Loucy (cell line): ENCODE measurements around the gene FAM210B.
"Not testable (repeated sequence)": the region's sequence is repeated elsewhere in the genome, so short reads cannot be mapped to it uniquely, and the experiment has no call there.

ENCODE experiments used
- H2AFZ ChIP-seq: fragments of 200-600 bp; sonication (generic); 2 replicates; pipeline ENCODE4 v1.6.0; 2016; ENCODE audit warnings: antibody characterized with exemption, mild to moderate bottlenecking, low read length, moderate library complexity
- H3F3A ChIP-seq: fragments of 200-600 bp; 2 replicates; pipeline ENCODE4 v1.6.0; 2016; ENCODE audit warnings: antibody characterized with exemption, low read depth, mild to moderate bottlenecking
- H3K27me3 ChIP-seq: fragments of 200-600 bp; sonication (generic); 2 replicates; pipeline ENCODE4 v1.6.1; 2014; ENCODE audit warnings: low read length, mild to moderate bottlenecking; ENCODE audit not compliant: insufficient read depth, poor library complexity, severe bottlenecking
- H3K36me3 ChIP-seq: fragments of 200-600 bp; sonication (generic); 2 replicates; pipeline ENCODE4 v1.6.1; 2016; ENCODE audit warnings: low read length; ENCODE audit not compliant: insufficient read depth
- H3K4me1 ChIP-seq: fragments of 200-600 bp; sonication (generic); 2 replicates; pipeline ENCODE4 v1.5.1; 2014; ENCODE audit warnings: low read length, mild to moderate bottlenecking; ENCODE audit not compliant: insufficient read depth, poor library complexity, severe bottlenecking
- H3K4me2 ChIP-seq: fragments of 200-600 bp; sonication (generic); 2 replicates; pipeline ENCODE4 v1.6.0; 2014; ENCODE audit warnings: antibody characterized with exemption, low read length, low read depth, mild to moderate bottlenecking; ENCODE audit not compliant: poor library complexity, severe bottlenecking
- H3K4me3 ChIP-seq: fragments of 200-600 bp; sonication (generic); 2 replicates; pipeline ENCODE4 v1.5.1; 2014; ENCODE audit warnings: low read length, mild to moderate bottlenecking, mixed read lengths; ENCODE audit not compliant: poor library complexity, severe bottlenecking
- H3K79me2 ChIP-seq: fragments of 200-600 bp; sonication (generic); 2 replicates; pipeline ENCODE4 v1.6.1; 2014; ENCODE audit warnings: low read length; ENCODE audit not compliant: insufficient read depth
- H3K9ac ChIP-seq: fragments of 200-600 bp; sonication (generic); 2 replicates; pipeline ENCODE4 v1.6.0; 2014; ENCODE audit warnings: mild to moderate bottlenecking, low read depth, low read length, moderate library complexity; ENCODE audit not compliant: poor library complexity, severe bottlenecking
- H3K9me2 ChIP-seq: fragments of 200-600 bp; sonication (generic); replicated peaks from 2 replicates; pipeline ENCODE4 v1.6.1; 2016; ENCODE audit warnings: low read depth, low read length, mixed read lengths
- H3K9me3 ChIP-seq: fragments of 200-600 bp; sonication (generic); 2 replicates; pipeline ENCODE4 v1.6.1; 2014; ENCODE audit warnings: mild to moderate bottlenecking, antibody characterized with exemption, low read length, low read depth; ENCODE audit not compliant: insufficient read depth
- H4K20me1 ChIP-seq: fragments of 200-600 bp; sonication (generic); 2 replicates; pipeline ENCODE4 v1.6.0; 2014; ENCODE audit warnings: antibody characterized with exemption, low read length, mild to moderate bottlenecking; ENCODE audit not compliant: insufficient read depth, poor library complexity, severe bottlenecking
- CTCF ChIP-seq: fragments of 200-600 bp; sonication (generic); conservative IDR thresholded peaks from 2 replicates; pipeline ENCODE4 v1.5.1; 2014; ENCODE audit warnings: mild to moderate bottlenecking, antibody characterized with exemption, low read length
- EZH2phosphoT487 ChIP-seq: fragments of 200-600 bp; IDR thresholded peaks from 2 replicates; pipeline ENCODE4 v1.6.1; 2018; ENCODE audit warnings: antibody characterized with exemption, mild to moderate bottlenecking, moderate library complexity, borderline replicate concordance

The FAM210B gene

GRCh38 chr20:56400001-56400640 is 41.3 kb downstream of the FAM210B start:
- Histone ChIP-seq H3K27me3 (no peaks in the 10 kb centered on the region), H3K79me2 (peaks cover 63% of the 10 kb centered on the region), H4K20me1 (peaks cover 41% of the 10 kb centered on the region), H3K9me3 (no peaks in the 10 kb centered on the region), H3K36me3 (peaks cover 78% of the 10 kb centered on the region), H3K4me1 (peaks cover 16% of the 10 kb centered on the region), H3K9me2 (no peaks in the 10 kb centered on the region), H3F3A (no peaks in the 10 kb centered on the region), H2AFZ (no peak overlapping the region), H3K4me3 (peak overlapping the region; percentile 55), H3K4me2 (peak overlapping the region; percentile 64), H3K9ac (peak overlapping the region; percentile 19)
- TF ChIP-seq CTCF (peak; percentile 92), EZH2phosphoT487 (no peak)

DNA sequence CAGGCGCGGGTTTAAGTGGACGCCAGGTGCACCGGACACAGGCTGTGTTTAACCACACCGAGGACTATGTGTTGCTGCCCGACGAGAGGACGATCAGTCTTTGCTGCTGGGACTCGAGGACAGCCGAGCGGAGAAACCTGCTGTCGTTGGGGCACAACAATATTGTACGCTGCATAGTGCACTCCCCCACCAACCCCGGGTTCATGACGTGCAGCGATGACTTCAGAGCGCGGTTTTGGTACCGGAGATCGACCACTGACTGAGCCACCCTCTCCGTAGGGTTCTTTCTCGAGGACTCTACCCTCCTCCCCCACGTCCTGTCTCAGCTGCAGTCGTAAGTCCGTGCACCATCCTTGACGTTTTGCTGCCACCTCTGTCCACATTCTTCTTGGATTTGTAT is 44.7 kb downstream of the FAM210B start:
- TF ChIP-seq EZH2phosphoT487 (no peak), CTCF (no peak)
- H3K4me3 ChIP-seq, result no peak overlapping the region
- peaks cover 69% of the 10 kb centered on the region for H3K36me3 ChIP-seq

DNA sequence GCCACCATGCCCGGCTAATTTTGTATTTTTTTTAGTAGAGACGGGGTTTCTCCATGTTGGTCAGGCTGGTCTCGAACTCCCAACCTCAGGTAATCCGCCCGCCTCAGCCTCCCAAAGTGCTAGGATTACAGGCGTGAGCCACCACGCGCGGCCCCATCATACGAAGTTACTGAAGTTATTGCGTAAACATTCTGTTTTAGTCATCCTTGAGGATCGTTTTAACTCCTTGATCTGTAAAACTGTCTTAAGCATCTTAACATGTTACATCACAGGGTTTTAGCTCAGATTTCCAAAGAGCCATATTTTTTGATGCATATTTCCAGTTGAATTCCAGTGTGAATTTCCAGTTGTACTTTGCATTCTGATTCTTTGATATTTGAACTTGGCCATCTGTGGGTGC is 46.6 kb downstream of the FAM210B start:
- H3K27me3 ChIP-seq, H2AFZ ChIP-seq, H3K4me1 ChIP-seq, H3F3A ChIP-seq, H3K9me3 ChIP-seq, H3K4me3 ChIP-seq, H3K9ac ChIP-seq, H3K9me2 ChIP-seq: not testable (repeated sequence)
- Histone ChIP-seq H3K4me2 (peak overlapping the region; percentile 13), H3K79me2 (peaks cover 52% of the 10 kb centered on the region), H4K20me1 (peaks cover 23% of the 10 kb centered on the region), H3K36me3 (peaks cover 58% of the 10 kb centered on the region)

More for the DNA sequence above, 44.7 kb downstream of the FAM210B start:
- Histone ChIP-seq H3K9me2 (no peaks in the 10 kb centered on the region), H4K20me1 (peaks cover 36% of the 10 kb centered on the region), H2AFZ (no peak overlapping the region), H3K79me2 (peaks cover 55% of the 10 kb centered on the region), H3K9me3 (no peaks in the 10 kb centered on the region), H3F3A (no peaks in the 10 kb centered on the region), H3K27me3 (no peaks in the 10 kb centered on the region), H3K4me2 (no peak overlapping the region), H3K4me1 (peaks cover 11% of the 10 kb centered on the region), H3K9ac (no peak overlapping the region)

GRCh38 chr20:56406910-56407309 is 48.1 kb downstream of the FAM210B start:
- peaks cover 12% of the 10 kb centered on the region for H4K20me1 ChIP-seq
- TF ChIP-seq EZH2phosphoT487, result no peak
- no peak for TF ChIP-seq CTCF
- H3K9ac ChIP-seq, result no peak overlapping the region
- no peaks in the 10 kb centered on the region for H3K27me3 ChIP-seq
- no peak overlapping the region for H3K4me2 ChIP-seq
- no peak overlapping the region for H3K4me3 ChIP-seq
- peaks cover 5% of the 10 kb centered on the region for H3K4me1 ChIP-seq
- H3F3A ChIP-seq, result no peaks in the 10 kb centered on the region
- no peaks in the 10 kb centered on the region for H3K9me3 ChIP-seq
- no peaks in the 10 kb centered on the region for H3K9me2 ChIP-seq
- no peak overlapping the region for H2AFZ ChIP-seq
- peaks cover 49% of the 10 kb centered on the region for H3K36me3 ChIP-seq
- H3K79me2 ChIP-seq, result peaks cover 37% of the 10 kb centered on the region
